ENCODE data around the gene RAI1. TPM values are rescaled to one million over a fixed set of nuclear protein-coding genes. Genes with fewer than 3 reads are reported as not detected.

Gene RAI1
- total and polyA plus RNA-seq, 7 donors = 1.8 to 31.9 (median 9.3) TPM

- intact Hi-C loops (cut with DNase I) = no loop called here
- H3K9me3 ChIP-seq = no peaks in the 10 kb centered on the region
- H3K27me3 ChIP-seq = no peaks in the 10 kb centered on the region
- whole genome bisulfite sequencing, 2 donors = 89% methylated on average over 4 of the region's 4 CpGs
- peaks cover 0 to 62% (median 59%) of the 10 kb centered on the region in 4 donors for H3K4me1 ChIP-seq
- no peaks in the 10 kb centered on the region for H3K36me3 ChIP-seq
- no peak for DNase-seq
- H3K4me3 ChIP-seq = no peak overlapping the region
- no peak for TF ChIP-seq CTCF (IDR thresholded peaks at IDR 0.05)
- no peak for TF ChIP-seq POLR2A (IDR thresholded peaks at IDR 0.05)
- TF ChIP-seq POLR2AphosphoS5 (IDR thresholded peaks at IDR 0.05) = no peak
- TF ChIP-seq EP300 (IDR thresholded peaks at IDR 0.05) = no peak
- H3K27ac ChIP-seq = peak overlapping the region; percentile 84 to 88 (median 86)
These were observed 29.1 kb downstream of the RAI1 start for GRCh38 chr17:17710355-17710727.

GRCh38 chr17:17710728-17711541, 29.7 kb downstream of the RAI1 start:
- Histone ChIP-seq H3K4me3 (no peak overlapping the region), H3K27ac (peak overlapping the region; percentile 84 to 88 (median 86)), H3K9me3 (no peaks in the 10 kb centered on the region), H3K27me3 (no peaks in the 10 kb centered on the region), H3K4me1 (peaks cover 0 to 62% (median 62%) of the 10 kb centered on the region in 4 donors), H3K36me3 (no peaks in the 10 kb centered on the region)
- intact Hi-C loops (cut with DNase I) = no loop called here
- 25 to 60% methylated on average over 16 of the region's 16 CpGs for WGBS, 2 donors
- TF ChIP-seq POLR2AphosphoS5 (IDR thresholded peaks at IDR 0.05) (peak in 3 of 4 donors; percentile 43 to 70 (median 45)), EP300 (IDR thresholded peaks at IDR 0.05) (no peak)
- peak; percentile 83 for DNase-seq

- Histone ChIP-seq H3K27me3 (no peaks in the 10 kb centered on the region), H3K9me3 (no peaks in the 10 kb centered on the region), H3K4me3 (no peak overlapping the region), H3K36me3 (no peaks in the 10 kb centered on the region), H3K4me1 (peaks cover 0 to 64% (median 58%) of the 10 kb centered on the region in 4 donors), H3K27ac (peak overlapping the region; percentile 84 to 88 (median 86))
- 87 to 88% methylated on average over 12 of the region's 12 CpGs for WGBS, 2 donors
- no peak for TF ChIP-seq EP300 (IDR thresholded peaks at IDR 0.05)
- TF ChIP-seq CTCF (IDR thresholded peaks at IDR 0.05) = no peak
- no peak for TF ChIP-seq POLR2A (IDR thresholded peaks at IDR 0.05)
- no peak for TF ChIP-seq POLR2AphosphoS5 (IDR thresholded peaks at IDR 0.05)
- intact Hi-C loops (cut with DNase I) = no loop called here
- no peak for DNase-seq
These were observed 30.4 kb downstream of the RAI1 start for GRCh38 chr17:17711641-17712162.

GRCh38 chr17:17712268-17712924, 31.1 kb downstream of the RAI1 start:
- intact Hi-C loops (cut with DNase I) = no loop called here
- Histone ChIP-seq H3K9me3 (no peaks in the 10 kb centered on the region), H3K36me3 (no peaks in the 10 kb centered on the region), H3K4me3 (no peak overlapping the region), H3K27ac (peak overlapping the region; percentile 84 to 88 (median 86)), H3K4me1 (peaks cover 0 to 64% (median 57%) of the 10 kb centered on the region in 4 donors), H3K27me3 (no peaks in the 10 kb centered on the region)
- no peak for TF ChIP-seq EP300 (IDR thresholded peaks at IDR 0.05)
- no peak for TF ChIP-seq POLR2A (IDR thresholded peaks at IDR 0.05)
- no peak for TF ChIP-seq CTCF (IDR thresholded peaks at IDR 0.05)
- TF ChIP-seq POLR2AphosphoS5 (IDR thresholded peaks at IDR 0.05) = no peak
- 73 to 80% methylated on average over 5 of the region's 5 CpGs for WGBS, 2 donors
- DNase-seq = no peak

- Histone ChIP-seq H3K4me3 (no peak overlapping the region), H3K36me3 (no peaks in the 10 kb centered on the region), H3K4me1 (peaks cover 0 to 64% (median 57%) of the 10 kb centered on the region in 4 donors), H3K27ac (peak overlapping the region; percentile 84 to 88 (median 86)), H3K9me3 (no peaks in the 10 kb centered on the region), H3K27me3 (no peaks in the 10 kb centered on the region)
- intact Hi-C loops (cut with DNase I) = no loop called here
- peak in 1 of 4 donors; percentile 57 for TF ChIP-seq POLR2AphosphoS5 (IDR thresholded peaks at IDR 0.05)
- TF ChIP-seq EP300 (IDR thresholded peaks at IDR 0.05) = no peak
- no peak for TF ChIP-seq POLR2A (IDR thresholded peaks at IDR 0.05)
- TF ChIP-seq CTCF (IDR thresholded peaks at IDR 0.05) = no peak
- WGBS, 2 donors = 75 to 80% methylated on average over 7 of the region's 7 CpGs
- peak; percentile 82 for DNase-seq
These were observed 32.6 kb downstream of the RAI1 start for GRCh38 chr17:17713839-17714238.

Measured in sigmoid colon (tissue), 7 donors.